ENCODE results near the gene FAM163B.

The FAM163B gene

GRCh38 chr9:133645021-133645765, 36.0 kb upstream of the FAM163B start:
- no peak overlapping the region for H3K4me3 Mint-ChIP-seq
- no peak overlapping the region for H3K27ac Mint-ChIP-seq
- no peaks in the 10 kb centered on the region for H3K36me3 Mint-ChIP-seq (ENCODE audit: low read depth)

GRCh38 chr9:133643978-133644760, 35.0 kb upstream of the FAM163B start:
- H3K36me3 Mint-ChIP-seq (ENCODE audit: low read depth) = no peaks in the 10 kb centered on the region
- peaks cover 4% of the 10 kb centered on the region for H3K4me1 Mint-ChIP-seq
- H3K27ac Mint-ChIP-seq = no peak overlapping the region
- H3K27me3 Mint-ChIP-seq (ENCODE audit: low read depth) = peaks cover 37% of the 10 kb centered on the region
- H3K4me3 Mint-ChIP-seq = no peak overlapping the region
- H3K9me3 Mint-ChIP-seq = no peaks in the 10 kb centered on the region
- no peak for TF ChIP-seq CTCF (IDR thresholded peaks at IDR 0.05; ENCODE audit: unreplicated experiment in 3 of 3)

More at GRCh38 chr9:133645021-133645765, 36.0 kb upstream of the FAM163B start:
- peaks cover 4% of the 10 kb centered on the region for H3K4me1 Mint-ChIP-seq
- TF ChIP-seq CTCF (IDR thresholded peaks at IDR 0.05; ENCODE audit: unreplicated experiment in 3 of 3) = no peak
- H3K27me3 Mint-ChIP-seq (ENCODE audit: low read depth) = peaks cover 42% of the 10 kb centered on the region
- no peaks in the 10 kb centered on the region for H3K9me3 Mint-ChIP-seq

- H3K9me3 Mint-ChIP-seq = no peaks in the 10 kb centered on the region
- peaks cover 37% of the 10 kb centered on the region for H3K27me3 Mint-ChIP-seq (ENCODE audit: low read depth)
- no peak overlapping the region for H3K4me3 Mint-ChIP-seq
- H3K4me1 Mint-ChIP-seq = peaks cover 8% of the 10 kb centered on the region
- no peak for TF ChIP-seq CTCF (IDR thresholded peaks at IDR 0.05; ENCODE audit: unreplicated experiment in 3 of 3)
- H3K27ac Mint-ChIP-seq = no peak overlapping the region
- no peaks in the 10 kb centered on the region for H3K36me3 Mint-ChIP-seq (ENCODE audit: low read depth)
These were observed 34.2 kb upstream of the FAM163B start for GRCh38 chr9:133643362-133643755.

GRCh38 chr9:133642708-133643361, 33.6 kb upstream of the FAM163B start:
- TF ChIP-seq CTCF (IDR thresholded peaks at IDR 0.05; ENCODE audit: unreplicated experiment in 3 of 3) = no peak
- Mint-ChIP-seq H3K4me1 (peaks cover 13% of the 10 kb centered on the region), H3K27me3 (ENCODE audit: low read depth) (peaks cover 40% of the 10 kb centered on the region), H3K4me3 (no peak overlapping the region), H3K27ac (no peak overlapping the region), H3K36me3 (ENCODE audit: low read depth) (no peaks in the 10 kb centered on the region), H3K9me3 (no peaks in the 10 kb centered on the region)

DNA sequence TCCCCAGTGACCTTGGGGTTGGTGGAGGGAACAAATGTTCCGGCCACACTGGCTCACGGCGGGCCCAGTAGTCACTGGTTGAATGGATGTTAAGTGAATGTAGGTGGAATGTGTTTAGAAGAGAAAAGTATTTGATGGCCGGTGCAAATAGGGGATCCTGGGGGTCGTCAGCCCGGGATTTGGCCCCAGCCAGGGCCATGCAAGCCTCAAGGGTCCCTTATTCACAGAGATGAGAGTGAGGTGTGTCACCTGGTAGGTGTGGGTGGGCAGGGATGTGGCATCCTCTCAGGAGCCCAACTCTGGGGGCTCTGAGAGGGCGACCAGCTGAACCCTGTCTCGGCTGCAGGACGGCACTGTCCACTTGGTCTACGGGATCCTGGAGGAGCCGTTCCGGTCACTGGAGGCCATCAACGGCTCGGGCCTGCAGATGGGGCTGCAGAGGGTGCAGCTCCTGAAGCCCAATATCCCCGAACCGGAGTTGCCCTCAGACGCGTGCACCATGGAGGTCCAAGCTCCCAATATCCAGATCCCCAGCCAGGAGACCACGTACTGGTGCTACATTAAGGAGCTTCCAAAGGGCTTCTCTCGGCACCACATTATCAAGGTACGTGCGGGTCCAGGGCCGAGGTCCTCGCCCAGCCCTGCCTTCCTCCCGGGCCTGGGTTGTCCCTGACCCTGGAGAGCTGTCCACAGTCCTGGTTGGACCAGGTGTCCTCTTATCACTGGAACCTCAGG, 32.8 kb upstream of the FAM163B start:
- no peak overlapping the region for H3K27ac Mint-ChIP-seq
- no peak overlapping the region for H3K4me3 Mint-ChIP-seq
- no peak for TF ChIP-seq CTCF (IDR thresholded peaks at IDR 0.05; ENCODE audit: unreplicated experiment in 3 of 3)
- peaks cover 43% of the 10 kb centered on the region for H3K27me3 Mint-ChIP-seq (ENCODE audit: low read depth)
- peaks cover 18% of the 10 kb centered on the region for H3K4me1 Mint-ChIP-seq
- H3K36me3 Mint-ChIP-seq (ENCODE audit: low read depth) = no peaks in the 10 kb centered on the region
- no peaks in the 10 kb centered on the region for H3K9me3 Mint-ChIP-seq

Data from nephron (organoid).